ENCODE measurements around the gene IGF2BP3. TPM values are rescaled to one million over a fixed set of nuclear protein-coding genes. Genes with fewer than 3 reads are reported as not detected.

Gene IGF2BP3
- total RNA-seq, 1 donor from 2014 or later: 47.0 TPM

DNA sequence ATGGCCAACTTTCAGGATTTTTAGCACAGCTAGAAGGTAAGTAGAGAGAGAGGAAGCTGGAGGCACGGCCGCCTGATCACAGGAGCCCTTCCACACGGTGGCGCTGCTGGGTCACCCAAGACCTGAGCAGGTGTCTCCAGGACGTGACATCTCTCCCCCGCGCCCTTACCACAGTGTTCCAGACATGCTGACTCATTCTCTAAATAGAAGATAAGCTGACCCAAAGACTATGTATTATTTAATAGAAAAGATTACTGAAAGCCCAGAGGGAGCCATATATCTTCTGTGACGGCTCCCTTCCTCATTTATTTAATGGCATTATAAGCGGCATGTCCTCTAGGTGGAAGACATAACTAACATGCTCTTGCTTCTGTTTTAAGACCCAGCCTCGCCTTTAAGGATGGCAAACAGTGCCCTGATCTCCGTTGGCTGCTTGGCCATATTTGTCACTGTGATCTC, 197.1 kb downstream of the IGF2BP3 start:
- DNase-seq: peak; percentile 88
- no peak overlapping the region for H3K4me3 Mint-ChIP-seq (ENCODE audit: unreplicated experiment)
- TF ChIP-seq, protein P1, sequence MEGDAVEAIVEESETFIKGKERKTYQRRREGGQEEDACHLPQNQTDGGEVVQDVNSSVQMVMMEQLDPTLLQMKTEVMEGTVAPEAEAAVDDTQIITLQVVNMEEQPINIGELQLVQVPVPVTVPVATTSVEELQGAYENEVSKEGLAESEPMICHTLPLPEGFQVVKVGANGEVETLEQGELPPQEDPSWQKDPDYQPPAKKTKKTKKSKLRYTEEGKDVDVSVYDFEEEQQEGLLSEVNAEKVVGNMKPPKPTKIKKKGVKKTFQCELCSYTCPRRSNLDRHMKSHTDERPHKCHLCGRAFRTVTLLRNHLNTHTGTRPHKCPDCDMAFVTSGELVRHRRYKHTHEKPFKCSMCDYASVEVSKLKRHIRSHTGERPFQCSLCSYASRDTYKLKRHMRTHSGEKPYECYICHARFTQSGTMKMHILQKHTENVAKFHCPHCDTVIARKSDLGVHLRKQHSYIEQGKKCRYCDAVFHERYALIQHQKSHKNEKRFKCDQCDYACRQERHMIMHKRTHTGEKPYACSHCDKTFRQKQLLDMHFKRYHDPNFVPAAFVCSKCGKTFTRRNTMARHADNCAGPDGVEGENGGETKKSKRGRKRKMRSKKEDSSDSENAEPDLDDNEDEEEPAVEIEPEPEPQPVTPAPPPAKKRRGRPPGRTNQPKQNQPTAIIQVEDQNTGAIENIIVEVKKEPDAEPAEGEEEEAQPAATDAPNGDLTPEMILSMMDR (IDR thresholded peaks at IDR 0.05; ENCODE audit: partially characterized antibody, unreplicated experiment): peak; percentile 79
- no peaks in the 10 kb centered on the region for H3K36me3 Mint-ChIP-seq (ENCODE audit: unreplicated experiment)
- H3K27ac Mint-ChIP-seq (ENCODE audit: unreplicated experiment): no peak overlapping the region
- H3K4me1 Mint-ChIP-seq (ENCODE audit: low read depth, unreplicated experiment): peaks cover 2% of the 10 kb centered on the region
- H3K9me3 Mint-ChIP-seq (ENCODE audit: unreplicated experiment): peaks cover 1% of the 10 kb centered on the region
- peaks cover 4% of the 10 kb centered on the region for H3K27me3 Mint-ChIP-seq (ENCODE audit: unreplicated experiment)

DNA sequence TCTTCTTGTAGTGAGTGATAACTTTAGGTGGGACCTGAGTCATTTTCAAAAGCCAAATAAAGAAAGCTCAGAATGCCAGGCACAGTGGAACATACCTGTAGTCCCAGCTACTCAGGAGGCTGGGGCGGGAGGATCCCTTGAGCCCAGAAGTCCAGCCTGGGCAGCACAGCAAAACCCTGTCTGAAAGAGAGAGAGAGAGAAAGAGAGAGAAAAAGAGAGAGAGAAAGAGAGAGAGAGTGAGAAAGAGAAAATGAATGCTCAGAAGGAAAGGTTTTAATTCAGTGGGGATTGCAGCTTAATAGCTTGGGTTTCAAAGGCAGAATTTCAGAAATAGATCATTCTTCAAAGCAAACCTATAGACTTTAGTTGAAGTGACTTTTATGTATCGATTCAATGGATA, 198.0 kb downstream of the IGF2BP3 start:
- Mint-ChIP-seq H3K9me3 (ENCODE audit: unreplicated experiment) (peaks cover 1% of the 10 kb centered on the region), H3K27ac (ENCODE audit: unreplicated experiment) (no peak overlapping the region), H3K4me3 (ENCODE audit: unreplicated experiment) (no peak overlapping the region), H3K36me3 (ENCODE audit: unreplicated experiment) (no peaks in the 10 kb centered on the region), H3K4me1 (ENCODE audit: low read depth, unreplicated experiment) (peaks cover 2% of the 10 kb centered on the region), H3K27me3 (ENCODE audit: unreplicated experiment) (peaks cover 4% of the 10 kb centered on the region)
- no peak for DNase-seq
- TF ChIP-seq, protein P1 (IDR thresholded peaks at IDR 0.05; ENCODE audit: partially characterized antibody, unreplicated experiment): no peak

DNA sequence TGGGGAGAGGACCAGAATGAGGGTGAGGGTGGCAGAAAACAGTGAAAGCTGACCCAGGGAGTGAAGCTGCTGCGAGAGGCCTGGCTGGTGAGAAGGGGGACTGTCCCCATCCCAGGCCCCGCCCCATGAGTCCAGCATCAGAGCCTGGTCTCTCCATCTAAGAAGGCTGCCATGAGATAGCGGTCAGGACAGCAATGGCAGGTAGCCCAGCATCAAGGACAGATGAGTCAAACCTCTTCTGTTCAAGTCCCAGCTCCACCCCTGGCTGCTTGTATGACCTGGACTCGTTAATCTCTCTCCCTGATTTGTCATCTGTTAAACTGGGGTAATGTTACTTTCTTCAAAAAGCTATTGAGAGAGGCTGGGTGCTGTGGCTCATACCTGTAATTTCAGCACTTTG, 201.5 kb downstream of the IGF2BP3 start:
- no peak for DNase-seq
- Mint-ChIP-seq H3K36me3 (ENCODE audit: unreplicated experiment) (no peaks in the 10 kb centered on the region), H3K9me3 (ENCODE audit: unreplicated experiment) (peaks cover 1% of the 10 kb centered on the region), H3K4me1 (ENCODE audit: low read depth, unreplicated experiment) (no peaks in the 10 kb centered on the region), H3K27me3 (ENCODE audit: unreplicated experiment) (peaks cover 4% of the 10 kb centered on the region), H3K4me3 (ENCODE audit: unreplicated experiment) (no peak overlapping the region), H3K27ac (ENCODE audit: unreplicated experiment) (no peak overlapping the region)
- TF ChIP-seq, protein P1 (IDR thresholded peaks at IDR 0.05; ENCODE audit: partially characterized antibody, unreplicated experiment): no peak

DNA sequence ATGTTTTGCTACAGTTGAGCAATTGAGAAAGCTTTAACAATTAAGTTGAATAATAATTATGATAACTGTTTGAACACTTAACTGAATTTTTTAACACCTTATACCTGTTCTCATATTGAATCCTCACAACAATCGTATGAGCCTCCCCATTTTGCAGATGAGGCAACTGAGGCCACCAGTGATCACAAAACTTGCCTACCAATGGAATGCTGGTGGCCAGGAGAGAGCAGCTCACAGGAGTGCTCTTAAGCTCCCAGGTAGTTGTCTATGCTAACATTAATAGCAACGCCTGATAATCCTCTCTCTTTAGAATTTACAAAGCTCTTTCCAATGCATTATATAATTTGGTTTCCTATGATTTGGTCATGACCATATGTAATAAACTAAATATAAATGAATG, 202.1 kb downstream of the IGF2BP3 start:
- peaks cover 4% of the 10 kb centered on the region for H3K27me3 Mint-ChIP-seq (ENCODE audit: unreplicated experiment)
- no peaks in the 10 kb centered on the region for H3K4me1 Mint-ChIP-seq (ENCODE audit: low read depth, unreplicated experiment)
- DNase-seq: no peak
- TF ChIP-seq, protein P1 (IDR thresholded peaks at IDR 0.05; ENCODE audit: partially characterized antibody, unreplicated experiment): no peak
- H3K4me3 Mint-ChIP-seq (ENCODE audit: unreplicated experiment): no peak overlapping the region
- H3K9me3 Mint-ChIP-seq (ENCODE audit: unreplicated experiment): peaks cover 1% of the 10 kb centered on the region
- no peak overlapping the region for H3K27ac Mint-ChIP-seq (ENCODE audit: unreplicated experiment)
- H3K36me3 Mint-ChIP-seq (ENCODE audit: unreplicated experiment): no peaks in the 10 kb centered on the region

DNA sequence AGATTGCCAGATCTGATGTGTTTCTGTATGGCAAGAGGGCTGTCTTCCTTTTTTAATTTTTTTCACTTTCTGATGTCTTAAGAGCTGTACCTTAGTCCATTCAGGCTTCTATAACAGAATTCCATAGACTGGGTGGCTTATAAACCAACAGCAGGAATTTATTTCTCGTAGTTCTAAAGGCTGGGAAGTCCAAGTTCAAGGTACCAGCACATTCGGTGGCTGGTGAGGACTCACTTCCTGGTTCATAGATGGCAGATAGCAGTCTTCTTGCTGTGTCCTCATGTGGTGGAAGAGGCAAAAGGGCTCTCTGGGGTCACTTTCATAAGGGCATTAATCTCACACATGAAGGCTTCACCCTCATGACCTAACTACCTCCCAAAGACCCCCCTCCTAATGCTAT, 202.9 kb downstream of the IGF2BP3 start:
- no peak overlapping the region for H3K27ac Mint-ChIP-seq (ENCODE audit: unreplicated experiment)
- no peaks in the 10 kb centered on the region for H3K4me1 Mint-ChIP-seq (ENCODE audit: low read depth, unreplicated experiment)
- H3K36me3 Mint-ChIP-seq (ENCODE audit: unreplicated experiment): no peaks in the 10 kb centered on the region
- H3K27me3 Mint-ChIP-seq (ENCODE audit: unreplicated experiment): peaks cover 4% of the 10 kb centered on the region
- TF ChIP-seq, protein P1 (IDR thresholded peaks at IDR 0.05; ENCODE audit: partially characterized antibody, unreplicated experiment): no peak
- no peak overlapping the region for H3K4me3 Mint-ChIP-seq (ENCODE audit: unreplicated experiment)
- H3K9me3 Mint-ChIP-seq (ENCODE audit: unreplicated experiment): peaks cover 1% of the 10 kb centered on the region
- no peak for DNase-seq

Measured in glutamatergic neuron (in vitro differentiated cells).